HG03108 (cell line): ENCODE results near the gene HMOX2.

Source experiments
- ATAC-seq: cut with Tn5 transposase; IDR thresholded peaks from one replicate; pipeline ENCODE4 v1.9.1; 2021; ENCODE audit warnings: moderate library complexity; ENCODE audit not compliant: unreplicated experiment

The HMOX2 gene

DNA sequence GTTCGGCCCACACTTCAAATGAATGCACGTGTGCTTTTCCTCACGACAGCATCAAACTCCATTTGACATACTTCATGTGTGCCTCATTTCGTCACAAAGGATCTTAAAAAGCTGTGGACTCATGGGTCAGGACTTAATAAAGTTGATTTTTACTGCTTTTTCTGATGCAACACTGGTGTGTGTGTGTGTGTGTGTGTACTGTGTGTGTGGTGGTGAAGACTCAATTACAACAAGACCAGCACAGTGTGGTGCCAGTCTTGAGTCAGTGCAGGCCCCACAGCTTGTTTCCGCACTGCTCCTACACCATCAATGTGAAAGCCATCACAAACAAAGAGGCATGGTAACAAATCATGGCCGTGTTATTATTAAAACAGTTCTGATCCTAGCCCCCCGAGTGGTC, 44.7 kb downstream of the HMOX2 start:
- ATAC-seq, result no peak

DNA sequence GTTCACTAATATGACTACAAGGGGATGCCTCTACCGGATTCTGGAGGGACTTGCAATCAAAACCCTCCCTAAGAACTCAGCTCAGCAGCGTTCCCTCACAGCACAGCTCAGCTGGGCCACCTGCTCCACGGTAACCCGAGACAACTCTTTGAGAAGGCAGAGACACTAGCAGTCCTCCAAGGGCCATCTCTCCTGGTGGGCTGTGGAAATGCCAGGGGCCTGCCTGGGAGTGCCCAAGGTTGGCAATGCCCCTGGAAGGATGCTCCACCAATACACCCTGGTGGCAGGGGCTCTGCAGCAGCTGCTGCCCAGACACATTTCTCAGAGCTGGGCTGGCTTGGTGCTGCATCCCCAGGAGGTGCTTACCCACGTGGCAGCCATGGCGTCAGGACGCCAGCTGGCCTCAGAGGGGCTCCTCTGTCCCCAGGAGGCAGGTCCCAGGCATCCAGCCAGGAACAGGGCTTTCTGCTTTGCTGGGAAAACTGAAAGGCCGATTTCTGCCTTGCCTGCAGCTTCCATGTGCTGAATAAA, 45.9 kb downstream of the HMOX2 start:
- ATAC-seq, result no peak

- ATAC-seq, result no peak
These were observed 47.5 kb downstream of the HMOX2 start for GRCh38 chr16:4523686-4524085.

DNA sequence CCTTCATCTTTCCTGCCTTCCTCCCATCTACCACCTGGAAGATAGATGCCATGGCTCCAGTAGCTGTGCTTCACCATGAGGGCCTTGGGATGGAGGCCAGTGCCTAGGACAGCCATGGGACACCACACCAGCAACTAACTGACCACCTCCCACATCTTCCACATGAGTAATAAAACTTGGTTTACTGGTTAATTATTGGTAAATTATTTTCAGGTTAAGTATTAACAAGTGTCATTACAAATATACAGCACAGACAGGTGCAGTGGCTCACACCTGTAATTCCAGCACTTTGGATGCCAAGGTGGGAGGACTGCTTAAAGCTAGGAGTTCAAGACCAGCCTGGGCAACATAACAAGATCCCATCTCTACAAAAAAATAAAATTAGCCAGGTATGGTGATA, 48.4 kb downstream of the HMOX2 start:
- no peak for ATAC-seq

DNA sequence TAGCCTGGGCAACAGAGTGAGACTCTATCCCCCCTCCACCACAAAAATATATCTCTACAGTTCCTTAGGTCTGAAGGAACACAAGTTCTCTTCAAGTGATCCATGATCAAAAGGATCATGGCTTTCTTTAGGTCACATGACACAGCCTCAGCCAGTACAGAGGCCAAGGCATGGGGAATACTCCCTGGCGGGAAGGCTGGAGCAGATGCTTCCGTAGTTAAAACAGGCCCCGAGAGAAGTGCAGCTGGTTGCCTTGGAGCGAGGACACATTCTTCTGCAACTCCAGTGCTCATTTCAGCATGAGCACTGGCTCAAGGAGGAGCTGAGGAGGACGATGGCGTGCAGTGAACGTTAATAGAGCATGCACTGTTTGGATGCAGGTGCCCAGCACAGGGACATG, 48.9 kb downstream of the HMOX2 start:
- ATAC-seq, result no peak

DNA sequence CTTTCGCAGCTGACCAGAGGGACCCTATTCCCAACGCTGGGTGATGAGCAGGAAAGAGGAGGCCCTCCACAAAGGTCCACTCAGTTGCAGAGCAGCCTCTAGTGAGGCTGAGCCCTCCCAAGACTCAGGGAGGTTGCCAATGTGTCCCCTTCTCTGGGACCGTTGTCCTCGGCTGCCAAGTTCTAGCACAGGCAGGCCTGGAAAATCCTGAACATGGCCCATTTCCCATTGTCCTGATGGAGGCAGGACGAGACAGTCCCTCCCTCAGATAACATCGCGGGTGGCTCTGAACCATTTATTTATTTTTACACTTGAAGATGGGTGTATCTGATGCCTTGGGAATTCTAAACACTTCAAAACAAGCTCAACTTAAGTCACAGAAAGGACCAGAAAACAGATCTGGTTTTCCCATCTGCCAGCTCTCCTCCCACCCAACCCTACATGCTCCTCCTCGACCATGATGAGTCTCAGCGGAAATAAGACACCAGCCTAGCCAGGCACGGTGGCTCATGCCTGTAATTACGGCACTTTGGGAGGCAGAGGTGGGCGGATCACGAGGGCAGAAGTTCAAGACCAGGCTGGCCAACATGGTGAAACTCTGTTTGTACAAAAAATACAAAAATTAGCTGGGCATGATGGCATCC, 49.6 kb downstream of the HMOX2 start:
- ATAC-seq, result no peak

- no peak for ATAC-seq
These were observed 53.2 kb downstream of the HMOX2 start for GRCh38 chr16:4529085-4530060.

- no peak for ATAC-seq
These were observed 55.6 kb downstream of the HMOX2 start for GRCh38 chr16:4531811-4532210.

- ATAC-seq, result no peak
These were observed 56.0 kb downstream of the HMOX2 start for GRCh38 chr16:4532238-4532637.

- no peak for ATAC-seq
These were observed 57.3 kb downstream of the HMOX2 start for GRCh38 chr16:4533490-4533889.

DNA sequence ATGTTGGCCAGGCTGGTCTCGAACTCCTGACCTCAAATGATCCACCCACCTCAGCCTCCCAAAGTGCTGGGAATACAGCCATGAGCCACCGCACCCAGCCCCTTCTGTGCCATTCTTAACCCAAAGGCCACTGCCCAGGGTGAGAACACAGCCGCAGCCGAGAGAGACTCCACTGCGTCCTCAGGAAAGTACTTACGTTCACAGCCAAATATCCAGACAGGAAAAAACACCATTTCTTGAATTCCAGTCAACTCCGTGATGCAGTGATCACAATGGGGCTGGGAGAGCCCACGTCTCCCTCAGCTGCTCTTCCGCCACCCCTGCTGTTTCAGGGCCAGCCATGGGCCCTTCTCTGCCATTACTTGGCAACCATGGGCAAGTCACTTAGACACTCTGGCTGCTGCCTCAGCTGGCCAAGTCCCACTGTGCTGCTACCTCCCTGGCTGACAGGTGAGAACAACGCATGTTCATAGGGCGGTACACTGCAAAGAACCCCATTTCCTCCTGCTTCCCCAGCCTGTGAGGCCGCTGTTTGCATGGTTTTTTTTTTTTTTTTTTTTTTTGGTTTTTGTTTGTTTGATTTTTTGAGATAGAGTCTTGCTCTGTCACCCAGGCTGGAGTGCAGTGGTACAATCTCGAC, 58.1 kb downstream of the HMOX2 start:
- no peak for ATAC-seq

GRCh38 chr16:4535627-4536108, 59.5 kb downstream of the HMOX2 start:
- ATAC-seq, result no peak

DNA sequence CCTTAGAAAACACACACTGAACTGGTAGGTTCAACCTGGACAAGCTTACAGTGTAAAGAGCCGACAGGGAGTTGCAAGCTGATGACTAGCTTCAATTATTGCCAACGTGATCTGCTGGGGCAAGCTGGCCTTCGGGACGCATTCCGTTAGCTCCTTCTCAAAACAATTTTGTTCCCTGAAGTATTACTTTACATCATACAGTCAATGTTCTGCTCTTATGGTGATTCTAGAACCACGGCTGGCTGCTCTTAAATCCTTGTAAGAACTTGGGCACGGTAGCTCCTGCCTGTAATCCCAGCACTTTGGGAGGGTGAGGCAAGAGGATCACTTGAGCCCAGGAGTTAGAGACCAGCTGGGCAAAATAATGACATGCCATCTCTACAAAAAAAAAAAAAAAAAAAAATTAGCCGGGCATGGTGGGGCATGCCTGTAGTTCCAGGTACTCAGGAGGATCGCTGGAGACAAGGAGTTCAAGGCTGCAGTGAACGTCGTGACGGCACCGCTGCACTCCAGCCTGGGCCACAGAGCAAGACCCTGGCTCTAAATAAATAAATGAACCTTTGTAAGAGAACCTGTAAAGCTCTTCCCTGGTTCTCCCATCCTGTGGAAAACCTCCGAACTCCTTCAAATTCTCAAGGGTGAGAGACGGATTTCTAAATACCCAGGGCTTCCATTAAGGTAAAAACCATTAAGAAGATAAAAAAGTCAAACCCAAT, 60.4 kb downstream of the HMOX2 start:
- no peak for ATAC-seq

DNA sequence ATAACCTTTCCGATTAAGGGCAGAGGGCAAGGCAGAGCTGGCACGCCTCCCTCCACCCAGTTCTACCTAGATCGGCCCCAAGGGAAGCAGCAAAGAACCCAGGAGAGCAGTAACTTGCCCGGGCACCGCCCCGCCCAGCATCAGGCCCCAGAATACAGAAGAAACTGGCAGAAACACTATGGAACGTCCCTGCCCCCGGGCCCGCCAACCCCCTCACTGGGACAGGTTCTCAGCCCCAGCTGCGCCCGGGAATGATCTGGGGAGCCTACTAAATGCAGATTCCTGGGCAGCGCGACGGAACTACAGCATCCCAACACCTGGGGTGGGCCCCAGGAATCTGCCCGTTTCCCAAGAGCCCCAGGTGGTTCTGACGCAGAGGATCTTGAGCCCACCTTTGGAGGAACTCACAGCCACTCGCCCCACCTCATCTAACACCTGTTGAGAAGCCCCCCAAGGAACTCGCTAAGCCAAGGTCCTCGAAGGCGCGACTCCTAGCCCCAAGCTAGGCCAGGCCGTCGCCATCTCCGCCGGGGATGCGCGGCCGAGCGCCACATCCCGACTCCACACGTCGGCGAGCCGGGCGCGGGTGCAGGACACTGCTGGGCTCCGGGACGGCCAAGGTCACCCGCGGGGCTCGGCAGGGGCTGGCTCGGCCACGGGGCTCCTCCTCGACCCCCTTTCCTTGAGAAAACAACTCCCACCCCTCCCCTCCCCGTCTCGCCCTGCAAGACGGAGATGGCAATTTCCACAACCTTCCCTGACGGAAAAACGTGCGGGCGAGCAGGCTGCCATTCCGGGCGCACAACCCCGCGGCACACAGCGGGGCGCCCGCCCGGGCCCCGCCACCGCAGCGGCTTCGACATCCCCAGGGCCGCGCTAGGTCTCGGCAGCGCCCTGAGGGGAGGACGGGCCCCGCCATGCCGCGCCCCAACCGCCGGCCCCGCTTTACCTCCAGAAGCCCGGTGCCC, 61.5 kb downstream of the HMOX2 start:
- ATAC-seq, result peak; percentile 15

- ATAC-seq, result peak; percentile 55
These were observed 62.4 kb downstream of the HMOX2 start, which contains the start of gene CDIP1 for GRCh38 chr16:4538350-4539235. CDIP1 (minus strand) TSS chr16:4538773; CDS start chr16:4514130, 24,643 bp downstream.

GRCh38 chr16:4539716-4540284, 63.6 kb downstream of the HMOX2 start:
- ATAC-seq, result no peak

DNA sequence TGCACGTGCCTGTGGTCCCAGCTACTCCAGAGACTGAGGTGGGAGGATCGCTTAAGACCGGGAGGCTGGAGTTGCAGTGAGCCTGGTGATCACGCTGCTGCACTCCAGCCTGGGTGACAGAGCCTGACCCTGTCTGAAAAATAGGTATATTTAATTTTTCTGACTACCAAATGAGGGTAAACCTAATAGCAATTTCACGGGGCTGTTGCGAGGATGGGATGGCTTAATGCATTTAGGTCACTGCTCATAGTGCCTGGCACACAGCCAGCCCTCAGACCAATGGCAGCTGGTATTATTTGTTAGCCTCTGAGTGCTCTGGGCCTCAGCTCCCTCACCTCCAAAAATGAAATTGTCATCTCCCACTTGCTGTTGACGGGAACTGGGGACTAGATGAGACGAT, 68.3 kb downstream of the HMOX2 start:
- ATAC-seq, result no peak

- no peak for ATAC-seq
These were observed 71.9 kb downstream of the HMOX2 start for GRCh38 chr16:4548124-4548523.
